H1 (cell line): Measurements from ENCODE around the gene UPK1B. TPM values are rescaled to one million over a fixed set of nuclear protein-coding genes. Genes with fewer than 3 reads are reported as not detected.

Source experiments
- ASH2L ChIP-seq: fragments of 200-600, 300-600 bp; sonication (generic); IDR thresholded peaks from one replicate; pipeline ENCODE4 v1.7.1; 2017; ENCODE audit warnings: low read length
- CHD1 ChIP-seq: IDR thresholded peaks from 2 replicates; pipeline ENCODE4 v1.6.1; 2012; ENCODE audit warnings: low read depth, low read length, improper control_type of control experiment
- CREB1 ChIP-seq: IDR thresholded peaks from 2 replicates; pipeline ENCODE4 v1.6.1; 2012; ENCODE audit warnings: inconsistent platforms
- GABPA ChIP-seq: IDR thresholded peaks from 2 replicates; pipeline ENCODE4 v1.6.1; 2011; ENCODE audit warnings: mild to moderate bottlenecking, low read length, moderate library complexity, borderline replicate concordance; ENCODE audit not compliant: insufficient read depth
- KDM4A ChIP-seq: IDR thresholded peaks from one replicate; pipeline ENCODE4 v1.7.1; 2012; ENCODE audit warnings: low read depth, mild to moderate bottlenecking, moderate library complexity, low read length, inconsistent platforms; ENCODE audit not compliant: severe bottlenecking
- KDM5A ChIP-seq: fragments of 200-600 bp; IDR thresholded peaks from 2 replicates; pipeline ENCODE4 v1.7.1; 2012; ENCODE audit warnings: mild to moderate bottlenecking, low read length, inconsistent platforms, mixed read lengths
- RBBP5 ChIP-seq: IDR thresholded peaks from 2 replicates; pipeline ENCODE4 v1.7.1; 2012; ENCODE audit warnings: low read depth, mild to moderate bottlenecking, inconsistent platforms, low read length, moderate library complexity, borderline replicate concordance
- RFX5 ChIP-seq: IDR thresholded peaks from 2 replicates; pipeline ENCODE4 v1.6.1; 2011; ENCODE audit warnings: low read depth, low read length, improper control_type of control experiment, borderline replicate concordance
- TAF7 ChIP-seq: optimal IDR thresholded peaks from 2 replicates; pipeline ENCODE3; 2011; ENCODE audit warnings: low read depth, mild to moderate bottlenecking, inconsistent platforms, low read length, moderate library complexity, borderline replicate concordance
- YY1 ChIP-seq: IDR thresholded peaks from 2 replicates; pipeline ENCODE4 v1.6.1; 2011; ENCODE audit warnings: low read depth, mild to moderate bottlenecking, low read length
- polyA plus RNA-seq, 7 experiments: library from polyadenylated mRNA; depleted of rRNA in 3 of 7; stranded (reverse) in 5 of 7; unstranded in 2 of 7; fragments of >200 nt in 5 of 7; fragments of 200-250 nt in 2 of 7; gene quantifications; 1 replicate in 5 of 7; 2 replicates in 1 of 7; 4 replicates in 1 of 7; pipeline versions ENCODE4 v1.2.1 to v1.2.3, GENCODE V29; 2011 to 2013; ENCODE audit warnings: missing spikeins in 2 of 7, mixed read lengths in 2 of 7
- total RNA-seq: library from RNA; stranded (reverse); fragmentation: NEBNext Ultra II Directional; extraction: Animal tissue kit (Norgen Biotek cat#: 25700); gene quantifications from 2 replicates; pipeline ENCODE4 v1.2.1, GENCODE V29; 2021
- TF ChIP-seq, protein P1 (sequence below): IDR thresholded peaks from 2 replicates; pipeline ENCODE4 v1.6.1; 2012; ENCODE audit warnings: inconsistent platforms
- TF ChIP-seq, protein P2 (sequence below): IDR thresholded peaks from 2 replicates; pipeline ENCODE4 v1.6.1; 2012; ENCODE audit warnings: inconsistent platforms

The UPK1B gene
- total and polyA plus RNA-seq, 2 of the 8 experiments (the other 6 are each of a cell fraction or from before 2014, with no cell fraction given) = 0.67 to 0.68 TPM

DNA sequence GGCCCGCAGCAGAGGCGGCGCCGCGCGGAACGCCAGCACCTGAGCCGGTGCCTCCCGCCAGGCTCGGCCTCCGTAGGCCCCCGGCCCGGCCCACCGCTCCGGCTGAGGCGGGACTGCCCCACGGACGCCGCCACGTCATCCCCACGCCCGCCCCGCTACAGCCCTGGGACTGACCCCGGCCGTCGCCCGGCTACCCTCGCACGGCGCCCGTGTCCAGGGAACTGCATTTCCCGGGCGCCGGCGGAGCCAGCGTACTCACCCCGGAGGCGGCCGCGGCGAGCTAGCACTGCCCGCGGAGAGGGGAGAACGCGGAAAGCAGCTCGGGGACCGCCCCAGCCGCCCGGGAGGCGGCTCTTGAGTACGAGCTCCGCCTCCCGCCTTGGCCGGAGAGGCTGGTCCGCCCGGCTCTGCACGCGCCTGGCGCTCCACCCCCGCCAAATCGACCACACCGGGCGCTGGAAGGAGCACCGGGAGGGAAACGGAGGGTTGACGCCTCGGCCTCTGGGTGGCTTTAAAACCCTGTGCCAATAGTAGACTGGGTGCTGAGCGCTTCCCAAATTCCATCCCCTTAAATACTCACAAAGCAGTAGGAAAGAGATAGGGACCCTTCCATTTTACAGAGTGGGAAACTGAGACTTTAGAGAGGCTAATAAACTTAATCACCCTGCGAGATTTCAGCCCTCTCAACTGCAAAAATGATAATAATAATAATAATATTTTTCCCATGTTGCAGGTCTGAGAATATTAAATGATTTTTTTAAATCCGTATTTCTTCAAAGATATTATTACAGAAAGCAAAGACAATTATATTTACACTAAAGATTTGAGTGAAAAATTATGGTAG is 67.4 kb downstream of the UPK1B start, which contains the start of gene B4GALT4 (continued):
- TF ChIP-seq GABPA (no peak), KDM5A (no peak), RFX5 (no peak), KDM4A (peak; percentile 55), CHD1 (no peak), CREB1 (no peak), TAF7 (peak; percentile 95), ASH2L (peak; percentile 89), RBBP5 (peak; percentile 81; the same call in 1 of the 2 replicates), YY1 (0 out of 2 replicates have a peak, but pooled peaks have one; percentile 10)
- TF ChIP-seq, protein P1, sequence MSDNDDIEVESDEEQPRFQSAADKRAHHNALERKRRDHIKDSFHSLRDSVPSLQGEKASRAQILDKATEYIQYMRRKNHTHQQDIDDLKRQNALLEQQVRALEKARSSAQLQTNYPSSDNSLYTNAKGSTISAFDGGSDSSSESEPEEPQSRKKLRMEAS = peak; percentile 92
- TF ChIP-seq, protein P2, sequence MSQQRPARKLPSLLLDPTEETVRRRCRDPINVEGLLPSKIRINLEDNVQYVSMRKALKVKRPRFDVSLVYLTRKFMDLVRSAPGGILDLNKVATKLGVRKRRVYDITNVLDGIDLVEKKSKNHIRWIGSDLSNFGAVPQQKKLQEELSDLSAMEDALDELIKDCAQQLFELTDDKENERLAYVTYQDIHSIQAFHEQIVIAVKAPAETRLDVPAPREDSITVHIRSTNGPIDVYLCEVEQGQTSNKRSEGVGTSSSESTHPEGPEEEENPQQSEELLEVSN = peak; percentile 94
